HFFc6 (cell line): ENCODE results near the gene TNFRSF19. TPM values are rescaled to one million over a fixed set of nuclear protein-coding genes. Genes with fewer than 3 reads are reported as not detected.

ENCODE experiments used
- DNase-seq: peaks from one replicate; pipeline ENCODE4 v3.0.0-alpha.2; 2018
- H3K27ac Mint-ChIP-seq: 2 replicates; pipeline ENCODE4 v1.8.0; 2020; ENCODE audit warnings: mild to moderate bottlenecking, mixed read lengths
- H3K27me3 Mint-ChIP-seq: 2 replicates; pipeline ENCODE4 v1.8.0; 2021; ENCODE audit warnings: mild to moderate bottlenecking, moderate library complexity, mixed read lengths; ENCODE audit not compliant: insufficient read depth
- H3K36me3 Mint-ChIP-seq: 2 replicates; pipeline ENCODE4 v1.8.0; 2021; ENCODE audit warnings: low read depth, mixed read lengths
- H3K4me1 Mint-ChIP-seq: 2 replicates; pipeline ENCODE4 v1.8.0; 2020; ENCODE audit warnings: low read depth, mixed read lengths
- H3K4me3 Mint-ChIP-seq: 2 replicates; pipeline ENCODE4 v1.8.0; 2020; ENCODE audit warnings: mild to moderate bottlenecking, moderate library complexity, mixed read lengths
- H3K9me3 Mint-ChIP-seq: 2 replicates; pipeline ENCODE4 v1.8.0; 2020; ENCODE audit warnings: mild to moderate bottlenecking, mixed read lengths
- CTCF ChIP-seq: fragments of 200-600 bp; sonication (generic); IDR thresholded peaks from 2 replicates; pipeline ENCODE4 v1.5.0; 2021; ENCODE audit warnings: antibody characterized with exemption, mild to moderate bottlenecking
- total RNA-seq, 6 experiments: library from RNA; stranded (reverse); fragmentation: NEBNext Ultra II Directional; extraction: Animal tissue kit (Norgen Biotek cat#: 25700); gene quantifications; 2 replicates in 1 of 6; 3 replicates in 5 of 6; pipeline ENCODE4 v1.2.3, GENCODE V29; 2021

Gene TNFRSF19
- total RNA-seq, 6 experiments from 2014 or later = 5.9 to 10.1 (median 8.7) TPM

- no peak for DNase-seq
- Mint-ChIP-seq H3K36me3 (peaks cover 23% of the 10 kb centered on the region), H3K27ac (peak overlapping the region; percentile 84), H3K27me3 (no peaks in the 10 kb centered on the region; the same call in none of the 2 replicates), H3K9me3 (peaks cover 4% of the 10 kb centered on the region; the same call in 1 of the 2 replicates), H3K4me3 (no peak overlapping the region; the same call in 1 of the 2 replicates), H3K4me1 (peaks cover 53% of the 10 kb centered on the region)
- TF ChIP-seq CTCF = no peak
Measured at GRCh38 chr13:23620613-23621315, 50.6 kb downstream of the TNFRSF19 start.

- no peak for TF ChIP-seq CTCF
- DNase-seq = peak; percentile 89
- Mint-ChIP-seq H3K4me3 (no peak overlapping the region; the same call in 1 of the 2 replicates), H3K9me3 (peaks cover 4% of the 10 kb centered on the region; the same call in 1 of the 2 replicates), H3K36me3 (peaks cover 26% of the 10 kb centered on the region), H3K27ac (peak overlapping the region; percentile 84), H3K4me1 (peaks cover 53% of the 10 kb centered on the region), H3K27me3 (no peaks in the 10 kb centered on the region; the same call in none of the 2 replicates)
Measured at GRCh38 chr13:23621316-23621645, 51.1 kb downstream of the TNFRSF19 start.

GRCh38 chr13:23622985-23623384 is 52.8 kb downstream of the TNFRSF19 start:
- no peak for DNase-seq
- Mint-ChIP-seq H3K27ac (no peak overlapping the region), H3K4me1 (peaks cover 47% of the 10 kb centered on the region), H3K9me3 (peaks cover 4% of the 10 kb centered on the region; the same call in 1 of the 2 replicates), H3K27me3 (no peaks in the 10 kb centered on the region; the same call in 1 of the 2 replicates), H3K4me3 (no peak overlapping the region), H3K36me3 (peaks cover 35% of the 10 kb centered on the region)
- no peak for TF ChIP-seq CTCF

GRCh38 chr13:23623394-23623793 is 53.2 kb downstream of the TNFRSF19 start:
- H3K27me3 Mint-ChIP-seq = no peaks in the 10 kb centered on the region; the same call in 1 of the 2 replicates
- no peak for DNase-seq
- peaks cover 43% of the 10 kb centered on the region for H3K4me1 Mint-ChIP-seq
- no peak overlapping the region for H3K4me3 Mint-ChIP-seq
- H3K36me3 Mint-ChIP-seq = peaks cover 35% of the 10 kb centered on the region
- peaks cover 4% of the 10 kb centered on the region; the same call in 1 of the 2 replicates for H3K9me3 Mint-ChIP-seq
- no peak for TF ChIP-seq CTCF
- no peak overlapping the region for H3K27ac Mint-ChIP-seq

- H3K36me3 Mint-ChIP-seq = peaks cover 27% of the 10 kb centered on the region
- no peak for TF ChIP-seq CTCF
- no peaks in the 10 kb centered on the region for H3K27me3 Mint-ChIP-seq
- DNase-seq = no peak
- peaks cover 10% of the 10 kb centered on the region for H3K4me1 Mint-ChIP-seq
- no peak overlapping the region for H3K4me3 Mint-ChIP-seq
- peaks cover 4% of the 10 kb centered on the region; the same call in 1 of the 2 replicates for H3K9me3 Mint-ChIP-seq
- H3K27ac Mint-ChIP-seq = no peak overlapping the region; the same call in 1 of the 2 replicates
Measured at GRCh38 chr13:23626700-23627099, 56.5 kb downstream of the TNFRSF19 start.
